Measurements from ENCODE around the gene GANC.

Gene GANC

GRCh38 chr15:42354824-42355223, 81.8 kb downstream of the GANC start:
- Histone ChIP-seq H3K4me3 (ENCODE audit: low read length, poor library complexity, severe bottlenecking) (no peak overlapping the region), H3F3A (ENCODE audit: low read depth) (no peaks in the 10 kb centered on the region), H3K79me2 (ENCODE audit: insufficient read depth, low read length) (no peaks in the 10 kb centered on the region), H3K9me2 (replicated peaks; ENCODE audit: low read depth, low read length) (no peaks in the 10 kb centered on the region), H3K9ac (ENCODE audit: low read depth, low read length, poor library complexity, severe bottlenecking) (no peak overlapping the region), H3K4me2 (ENCODE audit: low read depth, low read length, poor library complexity, severe bottlenecking) (no peak overlapping the region), H2AFZ (ENCODE audit: low read length) (no peak overlapping the region), H3K27me3 (ENCODE audit: insufficient read depth, low read length, poor library complexity, severe bottlenecking) (no peaks in the 10 kb centered on the region), H4K20me1 (ENCODE audit: insufficient read depth, low read length, poor library complexity, severe bottlenecking) (no peaks in the 10 kb centered on the region), H3K36me3 (ENCODE audit: insufficient read depth, low read length) (no peaks in the 10 kb centered on the region), H3K4me1 (ENCODE audit: insufficient read depth, low read length, poor library complexity, severe bottlenecking) (no peaks in the 10 kb centered on the region), H3K9me3 (ENCODE audit: insufficient read depth, low read depth, low read length) (no peaks in the 10 kb centered on the region)
- no peak for TF ChIP-seq CTCF (conservative IDR thresholded peaks at IDR 0.05; ENCODE audit: low read length)
- TF ChIP-seq EZH2phosphoT487 (IDR thresholded peaks at IDR 0.05; ENCODE audit: borderline replicate concordance), result no peak

- H3F3A ChIP-seq (ENCODE audit: low read depth), result no peaks in the 10 kb centered on the region
- no peaks in the 10 kb centered on the region for H3K27me3 ChIP-seq (ENCODE audit: insufficient read depth, low read length, poor library complexity, severe bottlenecking)
- H3K4me1 ChIP-seq (ENCODE audit: insufficient read depth, low read length, poor library complexity, severe bottlenecking), result no peaks in the 10 kb centered on the region
- no peak overlapping the region for H3K4me2 ChIP-seq (ENCODE audit: low read depth, low read length, poor library complexity, severe bottlenecking)
- H3K9ac ChIP-seq (ENCODE audit: low read depth, low read length, poor library complexity, severe bottlenecking), result no peak overlapping the region
- TF ChIP-seq EZH2phosphoT487 (IDR thresholded peaks at IDR 0.05; ENCODE audit: borderline replicate concordance) (no peak), CTCF (conservative IDR thresholded peaks at IDR 0.05; ENCODE audit: low read length) (no peak)
- H3K79me2 ChIP-seq (ENCODE audit: insufficient read depth, low read length), result no peaks in the 10 kb centered on the region
- H3K4me3 ChIP-seq (ENCODE audit: low read length, poor library complexity, severe bottlenecking), result no peak overlapping the region
- no peaks in the 10 kb centered on the region for H3K36me3 ChIP-seq (ENCODE audit: insufficient read depth, low read length)
- no peaks in the 10 kb centered on the region for H4K20me1 ChIP-seq (ENCODE audit: insufficient read depth, low read length, poor library complexity, severe bottlenecking)
- no peak overlapping the region for H2AFZ ChIP-seq (ENCODE audit: low read length)
- no peaks in the 10 kb centered on the region for H3K9me2 ChIP-seq (replicated peaks; ENCODE audit: low read depth, low read length)
- no peaks in the 10 kb centered on the region for H3K9me3 ChIP-seq (ENCODE audit: insufficient read depth, low read depth, low read length)
These were observed 82.3 kb downstream of the GANC start for GRCh38 chr15:42355291-42355690.

- Histone ChIP-seq H3K9me2 (replicated peaks; ENCODE audit: low read depth, low read length) (no peaks in the 10 kb centered on the region), H2AFZ (ENCODE audit: low read length) (no peak overlapping the region)
- no peak for TF ChIP-seq CTCF (conservative IDR thresholded peaks at IDR 0.05; ENCODE audit: low read length)
- TF ChIP-seq EZH2phosphoT487 (IDR thresholded peaks at IDR 0.05; ENCODE audit: borderline replicate concordance), result no peak
These were observed 83.8 kb downstream of the GANC start for GRCh38 chr15:42356851-42357250.

More at GRCh38 chr15:42356851-42357250, 83.8 kb downstream of the GANC start:
- Histone ChIP-seq H3K9ac (ENCODE audit: low read depth, low read length, poor library complexity, severe bottlenecking) (no peak overlapping the region), H3K4me3 (ENCODE audit: low read length, poor library complexity, severe bottlenecking) (no peak overlapping the region), H3K9me3 (ENCODE audit: insufficient read depth, low read depth, low read length) (no peaks in the 10 kb centered on the region), H3K4me1 (ENCODE audit: insufficient read depth, low read length, poor library complexity, severe bottlenecking) (no peaks in the 10 kb centered on the region), H3K36me3 (ENCODE audit: insufficient read depth, low read length) (no peaks in the 10 kb centered on the region), H3F3A (ENCODE audit: low read depth) (no peaks in the 10 kb centered on the region), H3K27me3 (ENCODE audit: insufficient read depth, low read length, poor library complexity, severe bottlenecking) (no peaks in the 10 kb centered on the region), H3K79me2 (ENCODE audit: insufficient read depth, low read length) (no peaks in the 10 kb centered on the region), H4K20me1 (ENCODE audit: insufficient read depth, low read length, poor library complexity, severe bottlenecking) (no peaks in the 10 kb centered on the region), H3K4me2 (ENCODE audit: low read depth, low read length, poor library complexity, severe bottlenecking) (no peak overlapping the region)
